GM12872 (cell line): ENCODE data around the gene HAUS7.

Source experiments
- CTCF ChIP-seq: IDR thresholded peaks from 3 replicates; pipeline ENCODE4 v1.5.1; 2011; ENCODE audit warnings: low read depth, mild to moderate bottlenecking, low read length, moderate library complexity; ENCODE audit not compliant: insufficient read depth

The HAUS7 gene

GRCh38 chrX:153485396-153486080, 15.2 kb upstream of the HAUS7 start:
- TF ChIP-seq CTCF, result no peak

GRCh38 chrX:153482376-153483015, 12.1 kb upstream of the HAUS7 start:
- no peak for TF ChIP-seq CTCF

GRCh38 chrX:153481043-153481442, 10.7 kb upstream of the HAUS7 start:
- TF ChIP-seq CTCF, result no peak

GRCh38 chrX:153478746-153479145, 8.4 kb upstream of the HAUS7 start:
- no peak for TF ChIP-seq CTCF

GRCh38 chrX:153477901-153478300, 7.5 kb upstream of the HAUS7 start:
- no peak for TF ChIP-seq CTCF

GRCh38 chrX:153477364-153477857, 7.0 kb upstream of the HAUS7 start:
- no peak for TF ChIP-seq CTCF

- no peak for TF ChIP-seq CTCF
Measured at GRCh38 chrX:153476666-153477363, 6.4 kb upstream of the HAUS7 start.
